HepG2 (cell line): ENCODE data around the gene BCL6. TPM values are rescaled to one million over a fixed set of nuclear protein-coding genes. Genes with fewer than 3 reads are reported as not detected.

ENCODE experiments used
- ATF7 ChIP-seq, 2 experiments: fragments of 450-650 bp in 1 of 2; sonication (generic) in 1 of 2; formaldehyde crosslinking in 1 of 2; IDR thresholded peaks; 2 replicates each; pipeline versions ENCODE4 v1.4.0 to v1.6.1; 2016 to 2020; ENCODE audit warnings: antibody characterized with exemption in 1 of 2, mild to moderate bottlenecking in 1 of 2, missing genetic modification reagents in 1 of 2
- BCL6 ChIP-seq: IDR thresholded peaks from 2 replicates; pipeline ENCODE4 v1.6.1; 2016; ENCODE audit warnings: missing genetic modification reagents, missing compliant biosample characterization
- CREB1 ChIP-seq, 2 experiments: fragments of 450-650 bp in 1 of 2; IDR thresholded peaks; 2 replicates each; pipeline ENCODE4 v1.6.1; 2016 to 2017; ENCODE audit warnings: control low read depth in 1 of 2, mild to moderate bottlenecking in 1 of 2, missing compliant biosample characterization in 1 of 2, missing genetic modification characterization in 1 of 2
- DMAP1 ChIP-seq: IDR thresholded peaks from 2 replicates; pipeline ENCODE4 v1.6.1; 2016
- IRX3 ChIP-seq: sonication (generic); formaldehyde crosslinking; IDR thresholded peaks from 2 replicates; pipeline ENCODE4 v1.8.1; 2023; ENCODE audit warnings: mild to moderate bottlenecking, low read depth, missing genetic modification reagents, borderline replicate concordance
- POLR2AphosphoS5 ChIP-seq: IDR thresholded peaks from 2 replicates; pipeline ENCODE4 v1.6.1; 2012; ENCODE audit warnings: low read depth, low read length
- REXO4 ChIP-seq: sonication (generic); formaldehyde crosslinking; IDR thresholded peaks from 2 replicates; pipeline ENCODE4 v1.8.0; 2022; ENCODE audit warnings: missing genetic modification reagents, mild to moderate bottlenecking, borderline replicate concordance
- SIN3B ChIP-seq: fragments of 150-350 bp; IDR thresholded peaks from 2 replicates; pipeline ENCODE4 v1.6.1; 2014; ENCODE audit warnings: low read length
- SKI ChIP-seq: fragments of 450-650 bp; IDR thresholded peaks from one replicate; pipeline ENCODE4 v1.6.1; 2018; ENCODE audit warnings: mild to moderate bottlenecking; ENCODE audit not compliant: partially characterized antibody
- SKIL ChIP-seq: sonication (generic); formaldehyde crosslinking; IDR thresholded peaks from 2 replicates; pipeline ENCODE4 v1.8.0; 2022; ENCODE audit warnings: missing genetic modification reagents, mild to moderate bottlenecking, moderate library complexity, borderline replicate concordance
- TCF7L2 ChIP-seq: IDR thresholded peaks from 2 replicates; pipeline ENCODE4 v1.6.1; 2011; ENCODE audit warnings: mild to moderate bottlenecking, low read depth, low read length, moderate library complexity
- U2AF2 ChIP-seq: fragments of 200-400 bp; formaldehyde crosslinking; IDR thresholded peaks from 2 replicates; pipeline ENCODE4 v1.6.1; 2017; ENCODE audit warnings: low read depth, mild to moderate bottlenecking, low read length
- ZC3H13 ChIP-seq: sonication (generic); formaldehyde crosslinking; IDR thresholded peaks from 2 replicates; pipeline ENCODE4 v1.8.1; 2023; ENCODE audit warnings: mild to moderate bottlenecking, missing genetic modification reagents, moderate library complexity
- ZNF260 ChIP-seq: sonication (generic); formaldehyde crosslinking; IDR thresholded peaks from 2 replicates; pipeline ENCODE4 v1.4.0; 2020; ENCODE audit warnings: missing genetic modification reagents, low read depth, mild to moderate bottlenecking, borderline replicate concordance
- ZNF772 ChIP-seq: sonication (generic); formaldehyde crosslinking; IDR thresholded peaks from 2 replicates; pipeline ENCODE4 v1.5.0; 2020; ENCODE audit warnings: mild to moderate bottlenecking, missing genetic modification reagents
- polyA plus RNA-seq, 8 experiments: library from polyadenylated mRNA; depleted of rRNA in 3 of 8; stranded (reverse) in 7 of 8; unstranded in 1 of 8; fragments of >200 nt; fragmentation: Illumina TruSeq in 4 of 8; extraction: Trizol in 4 of 8; gene quantifications; 2 replicates each; pipeline versions ENCODE4 v1.2.1 to v1.2.3, GENCODE V29; 2011 to 2016; ENCODE audit warnings: low read depth in 4 of 8, missing spikeins in 1 of 8, mixed read lengths in 1 of 8; ENCODE audit not compliant: insufficient read depth in 1 of 8
- total RNA-seq, 5 experiments: library from RNA; depleted of rRNA; stranded (reverse); fragments of >200 nt; fragmentation: Illumina TruSeq; extraction: Trizol; gene quantifications; 2 replicates each; pipeline ENCODE4 v1.2.3, GENCODE V29; 2016; ENCODE audit warnings: low read depth in 1 of 5
- TF ChIP-seq, protein P1 (sequence below), 2 experiments: sonication (generic) in 1 of 2; formaldehyde crosslinking in 1 of 2; IDR thresholded peaks; 2 replicates each; pipeline versions ENCODE4 v1.5.1 to v1.6.1; 2011 to 2020; ENCODE audit warnings: borderline replicate concordance in 1 of 2, low read depth in 1 of 2, low read length in 1 of 2, mild to moderate bottlenecking in 1 of 2, missing genetic modification reagents in 1 of 2, moderate library complexity in 1 of 2
- TF ChIP-seq, protein P2 (sequence below): sonication (generic); formaldehyde crosslinking; IDR thresholded peaks from 2 replicates; pipeline ENCODE4 v1.4.0; 2020; ENCODE audit warnings: missing genetic modification reagents, borderline replicate concordance
- TF ChIP-seq, protein P3 (sequence below): fragments of 450-650 bp; IDR thresholded peaks from 2 replicates; pipeline ENCODE4 v1.6.1; 2016

Gene BCL6
- total and polyA plus RNA-seq, 2 of the 13 experiments (the other 11 are each of a cell fraction or from before 2014, with no cell fraction given) = 21.2 to 53.7 TPM

- TF ChIP-seq POLR2AphosphoS5 (no peak), CREB1 (IDR thresholded peaks at IDR 0.05) (no peak), CREB1 (CRISPR knock-in tag; IDR thresholded peaks at IDR 0.05) (peak; percentile 77), TCF7L2 (peak; percentile 76), SKI (no peak), DMAP1 (CRISPR knock-in tag) (no peak; the same call in 1 of the 2 replicates), ZNF772 (CRISPR knock-in tag) (peak; percentile 76), SIN3B (no peak), ZC3H13 (no peak), BCL6 (peak; percentile 98), ATF7 (IDR thresholded peaks at IDR 0.05) (no peak), ATF7 (CRISPR knock-in tag; IDR thresholded peaks at IDR 0.05) (no peak), ZNF260 (CRISPR knock-in tag) (no peak), IRX3 (CRISPR knock-in tag) (no peak), SKIL (CRISPR knock-in tag) (peak; percentile 25; the same call in 1 of the 2 replicates), U2AF2 (no peak), REXO4 (CRISPR knock-in tag) (no peak)
- TF ChIP-seq, protein P1, sequence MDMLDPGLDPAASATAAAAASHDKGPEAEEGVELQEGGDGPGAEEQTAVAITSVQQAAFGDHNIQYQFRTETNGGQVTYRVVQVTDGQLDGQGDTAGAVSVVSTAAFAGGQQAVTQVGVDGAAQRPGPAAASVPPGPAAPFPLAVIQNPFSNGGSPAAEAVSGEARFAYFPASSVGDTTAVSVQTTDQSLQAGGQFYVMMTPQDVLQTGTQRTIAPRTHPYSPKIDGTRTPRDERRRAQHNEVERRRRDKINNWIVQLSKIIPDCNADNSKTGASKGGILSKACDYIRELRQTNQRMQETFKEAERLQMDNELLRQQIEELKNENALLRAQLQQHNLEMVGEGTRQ (IDR thresholded peaks at IDR 0.05; ENCODE audit: low read depth, low read length) = no peak
- TF ChIP-seq, protein P1 (CRISPR knock-in tag; IDR thresholded peaks at IDR 0.05; ENCODE audit: borderline replicate concordance) = peak; percentile 53
- TF ChIP-seq, protein P2, sequence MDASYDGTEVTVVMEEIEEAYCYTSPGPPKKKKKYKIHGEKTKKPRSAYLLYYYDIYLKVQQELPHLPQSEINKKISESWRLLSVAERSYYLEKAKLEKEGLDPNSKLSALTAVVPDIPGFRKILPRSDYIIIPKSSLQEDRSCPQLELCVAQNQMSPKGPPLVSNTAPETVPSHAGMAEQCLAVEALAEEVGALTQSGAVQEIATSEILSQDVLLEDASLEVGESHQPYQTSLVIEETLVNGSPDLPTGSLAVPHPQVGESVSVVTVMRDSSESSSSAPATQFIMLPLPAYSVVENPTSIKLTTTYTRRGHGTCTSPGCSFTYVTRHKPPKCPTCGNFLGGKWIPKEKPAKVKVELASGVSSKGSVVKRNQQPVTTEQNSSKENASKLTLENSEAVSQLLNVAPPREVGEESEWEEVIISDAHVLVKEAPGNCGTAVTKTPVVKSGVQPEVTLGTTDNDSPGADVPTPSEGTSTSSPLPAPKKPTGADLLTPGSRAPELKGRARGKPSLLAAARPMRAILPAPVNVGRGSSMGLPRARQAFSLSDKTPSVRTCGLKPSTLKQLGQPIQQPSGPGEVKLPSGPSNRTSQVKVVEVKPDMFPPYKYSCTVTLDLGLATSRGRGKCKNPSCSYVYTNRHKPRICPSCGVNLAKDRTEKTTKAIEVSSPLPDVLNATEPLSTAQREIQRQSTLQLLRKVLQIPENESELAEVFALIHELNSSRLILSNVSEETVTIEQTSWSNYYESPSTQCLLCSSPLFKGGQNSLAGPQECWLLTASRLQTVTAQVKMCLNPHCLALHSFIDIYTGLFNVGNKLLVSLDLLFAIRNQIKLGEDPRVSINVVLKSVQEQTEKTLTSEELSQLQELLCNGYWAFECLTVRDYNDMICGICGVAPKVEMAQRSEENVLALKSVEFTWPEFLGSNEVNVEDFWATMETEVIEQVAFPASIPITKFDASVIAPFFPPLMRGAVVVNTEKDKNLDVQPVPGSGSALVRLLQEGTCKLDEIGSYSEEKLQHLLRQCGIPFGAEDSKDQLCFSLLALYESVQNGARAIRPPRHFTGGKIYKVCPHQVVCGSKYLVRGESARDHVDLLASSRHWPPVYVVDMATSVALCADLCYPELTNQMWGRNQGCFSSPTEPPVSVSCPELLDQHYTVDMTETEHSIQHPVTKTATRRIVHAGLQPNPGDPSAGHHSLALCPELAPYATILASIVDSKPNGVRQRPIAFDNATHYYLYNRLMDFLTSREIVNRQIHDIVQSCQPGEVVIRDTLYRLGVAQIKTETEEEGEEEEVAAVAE = no peak
- TF ChIP-seq, protein P3, sequence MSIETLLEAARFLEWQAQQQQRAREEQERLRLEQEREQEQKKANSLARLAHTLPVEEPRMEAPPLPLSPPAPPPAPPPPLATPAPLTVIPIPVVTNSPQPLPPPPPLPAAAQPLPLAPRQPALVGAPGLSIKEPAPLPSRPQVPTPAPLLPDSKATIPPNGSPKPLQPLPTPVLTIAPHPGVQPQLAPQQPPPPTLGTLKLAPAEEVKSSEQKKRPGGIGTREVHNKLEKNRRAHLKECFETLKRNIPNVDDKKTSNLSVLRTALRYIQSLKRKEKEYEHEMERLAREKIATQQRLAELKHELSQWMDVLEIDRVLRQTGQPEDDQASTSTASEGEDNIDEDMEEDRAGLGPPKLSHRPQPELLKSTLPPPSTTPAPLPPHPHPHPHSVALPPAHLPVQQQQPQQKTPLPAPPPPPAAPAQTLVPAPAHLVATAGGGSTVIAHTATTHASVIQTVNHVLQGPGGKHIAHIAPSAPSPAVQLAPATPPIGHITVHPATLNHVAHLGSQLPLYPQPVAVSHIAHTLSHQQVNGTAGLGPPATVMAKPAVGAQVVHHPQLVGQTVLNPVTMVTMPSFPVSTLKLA = 0 out of 2 replicates have a peak, but pooled peaks have one; percentile 9
These were observed 25.5 kb downstream of the BCL6 start (continued) for GRCh38 chr3:187719628-187720336.
